ENCODE results near the gene ZNF285.
"Not testable (repeated sequence)": the region's sequence is repeated elsewhere in the genome, so short reads cannot be mapped to it uniquely, and the experiment has no call there.

GRCh38 chr19:44334639-44335038, 66.8 kb downstream of the ZNF285 start:
- not testable (repeated sequence) for TF ChIP-seq CTCF (conservative IDR thresholded peaks at IDR 0.05 in 1 of 2, IDR thresholded peaks at IDR 0.05 in 1 of 2; ENCODE audit: extremely low read depth in 1 of 2, insufficient read depth in 1 of 2, low read depth in 1 of 2, low read length in 2 of 2); EZH2 (IDR thresholded peaks at IDR 0.05; ENCODE audit: borderline replicate concordance, low read length)

Measured in mammary epithelial cell (primary cell).